ENCODE measurements around the gene TAOK2.

DNA sequence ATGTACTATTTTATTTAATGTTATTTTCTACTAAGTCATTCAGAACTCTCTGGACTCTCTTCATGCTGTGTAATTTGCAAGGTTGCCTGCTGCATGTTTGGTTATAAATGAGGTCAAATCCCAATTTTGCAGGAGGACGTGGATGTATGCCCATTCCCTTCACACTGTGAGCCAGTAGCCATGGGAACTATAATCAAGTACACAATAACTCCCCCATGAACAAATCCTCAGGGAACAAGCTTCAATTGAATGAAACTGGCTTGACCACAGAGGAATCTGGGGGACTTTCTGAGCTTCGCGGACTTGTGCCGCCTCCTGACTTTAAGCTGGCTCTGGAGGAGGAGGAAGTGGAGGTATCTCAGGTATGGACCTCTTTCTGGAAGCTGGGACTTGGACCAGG lies 33.0 kb upstream of the TAOK2 start:
- TF ChIP-seq, protein P1, sequence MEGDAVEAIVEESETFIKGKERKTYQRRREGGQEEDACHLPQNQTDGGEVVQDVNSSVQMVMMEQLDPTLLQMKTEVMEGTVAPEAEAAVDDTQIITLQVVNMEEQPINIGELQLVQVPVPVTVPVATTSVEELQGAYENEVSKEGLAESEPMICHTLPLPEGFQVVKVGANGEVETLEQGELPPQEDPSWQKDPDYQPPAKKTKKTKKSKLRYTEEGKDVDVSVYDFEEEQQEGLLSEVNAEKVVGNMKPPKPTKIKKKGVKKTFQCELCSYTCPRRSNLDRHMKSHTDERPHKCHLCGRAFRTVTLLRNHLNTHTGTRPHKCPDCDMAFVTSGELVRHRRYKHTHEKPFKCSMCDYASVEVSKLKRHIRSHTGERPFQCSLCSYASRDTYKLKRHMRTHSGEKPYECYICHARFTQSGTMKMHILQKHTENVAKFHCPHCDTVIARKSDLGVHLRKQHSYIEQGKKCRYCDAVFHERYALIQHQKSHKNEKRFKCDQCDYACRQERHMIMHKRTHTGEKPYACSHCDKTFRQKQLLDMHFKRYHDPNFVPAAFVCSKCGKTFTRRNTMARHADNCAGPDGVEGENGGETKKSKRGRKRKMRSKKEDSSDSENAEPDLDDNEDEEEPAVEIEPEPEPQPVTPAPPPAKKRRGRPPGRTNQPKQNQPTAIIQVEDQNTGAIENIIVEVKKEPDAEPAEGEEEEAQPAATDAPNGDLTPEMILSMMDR (IDR thresholded peaks at IDR 0.05): no peak
- TF ChIP-seq EP300 (IDR thresholded peaks at IDR 0.05): no peak

Measured in tibial nerve (tissue), 4 donors.